Neural cell (in vitro differentiated cells): ENCODE measurements around the gene GAGE12D. TPM values are rescaled to one million over a fixed set of nuclear protein-coding genes. Genes with fewer than 3 reads are reported as not detected.
"Not testable (repeated sequence)": the region's sequence is repeated elsewhere in the genome, so short reads cannot be mapped to it uniquely, and the experiment has no call there.

ENCODE experiments used
- H2AFZ ChIP-seq: fragments of 200-600, 300-800 bp; sonication (generic), shearing (Covaris generic); 2 replicates; pipeline ENCODE4 v1.6.0; 2014; ENCODE audit warnings: low read depth, mild to moderate bottlenecking, antibody characterized with exemption, low read length, moderate library complexity
- H3F3A ChIP-seq: fragments of 200-600 bp; shearing (Covaris generic); 2 replicates; pipeline ENCODE4 v1.6.1; 2016; ENCODE audit warnings: mild to moderate bottlenecking, moderate library complexity, mixed read lengths, antibody characterized with exemption, low read length; ENCODE audit not compliant: insufficient read depth, poor library complexity, severe bottlenecking
- H3K27ac ChIP-seq: fragments of 200-600, 300-800 bp; sonication (generic), shearing (Covaris generic); 2 replicates; pipeline ENCODE4 v1.5.1; 2014; ENCODE audit warnings: mild to moderate bottlenecking, low read length, moderate library complexity
- H3K27me3 ChIP-seq: fragments of 300-800, 200-600 bp; sonication (generic), shearing (Covaris generic); 2 replicates; pipeline ENCODE4 v1.6.0; 2014; ENCODE audit warnings: mild to moderate bottlenecking, low read depth, low read length, moderate library complexity; ENCODE audit not compliant: insufficient read depth
- H3K36me3 ChIP-seq: fragments of 300-800, 200-600 bp; sonication (generic), shearing (Covaris generic); 2 replicates; pipeline ENCODE4 v1.5.1; 2014; ENCODE audit warnings: mild to moderate bottlenecking, antibody characterized with exemption, low read length, moderate library complexity; ENCODE audit not compliant: insufficient read depth
- H3K4me2 ChIP-seq: fragments of 300-800, 200-600 bp; sonication (generic), shearing (Covaris generic); 2 replicates; pipeline ENCODE4 v1.6.0; 2014; ENCODE audit warnings: mild to moderate bottlenecking, low read length
- H3K4me3 ChIP-seq: fragments of 300-800, 200-600 bp; sonication (generic), shearing (Covaris generic); 2 replicates; pipeline ENCODE4 v1.5.1; 2014; ENCODE audit warnings: mild to moderate bottlenecking, low read length, moderate library complexity
- H3K79me2 ChIP-seq: fragments of 200-600 bp; shearing (Covaris generic); replicated peaks from 2 replicates; pipeline ENCODE4 v1.6.0; 2014; ENCODE audit warnings: mild to moderate bottlenecking, low read length, moderate library complexity; ENCODE audit not compliant: insufficient read depth
- H3K9ac ChIP-seq: fragments of 300-800, 200-600 bp; sonication (generic), shearing (Covaris generic); 2 replicates; pipeline ENCODE4 v1.6.1; 2016; ENCODE audit warnings: mild to moderate bottlenecking, low read length, mixed read lengths
- H3K9me2 ChIP-seq: fragments of 200-600 bp; shearing (Covaris generic); 2 replicates; pipeline ENCODE4 v1.6.1; 2016; ENCODE audit warnings: mild to moderate bottlenecking, low read length, mixed read lengths; ENCODE audit not compliant: insufficient read depth
- H3K9me3 ChIP-seq: fragments of 200-600, 300-800 bp; sonication (generic), shearing (Covaris generic); 2 replicates; pipeline ENCODE4 v1.6.1; 2016; ENCODE audit warnings: mild to moderate bottlenecking, mixed run types, low read length, moderate library complexity, mixed read lengths
- H4K20me1 ChIP-seq: fragments of 200-600 bp; shearing (Covaris generic); 2 replicates; pipeline ENCODE4 v1.6.1; 2016; ENCODE audit warnings: mild to moderate bottlenecking, mixed run types; ENCODE audit not compliant: insufficient read depth
- polyA minus RNA-seq: library from RNA; depleted of rRNA, polyadenylated mRNA; stranded (reverse); fragments of >200 nt; gene quantifications from 2 replicates; pipeline ENCODE4 v1.2.3, GENCODE V29; 2014
- polyA plus RNA-seq: library from polyadenylated mRNA; depleted of rRNA; stranded (reverse); fragments of >200 nt; gene quantifications from 2 replicates; pipeline ENCODE4 v1.2.3, GENCODE V29; 2014

The GAGE12D gene
- polyA plus RNA-seq (not detected in 2 replicates), polyA minus RNA-seq (not detected in 2 replicates)

GRCh38 chrX:49541433-49541832, at the start of gene GAGE12D:
GAGE12D (plus strand) TSS chrX:49541733; CDS start chrX:49542888, 1,155 bp downstream.
- H3K9me2 ChIP-seq, H3K79me2 ChIP-seq, H2AFZ ChIP-seq, H3K4me2 ChIP-seq, H3K36me3 ChIP-seq, H3K27ac ChIP-seq, H3K4me3 ChIP-seq, H3F3A ChIP-seq, H4K20me1 ChIP-seq, H3K9ac ChIP-seq, H3K27me3 ChIP-seq, H3K9me3 ChIP-seq: not testable (repeated sequence)

- H3K9me3 ChIP-seq, H3K79me2 ChIP-seq, H3K9me2 ChIP-seq, H3F3A ChIP-seq, H3K27ac ChIP-seq, H3K4me2 ChIP-seq, H3K9ac ChIP-seq, H3K36me3 ChIP-seq, H2AFZ ChIP-seq, H3K4me3 ChIP-seq, H4K20me1 ChIP-seq, H3K27me3 ChIP-seq: not testable (repeated sequence)
Observed at GRCh38 chrX:49531877-49532276, 9.7 kb upstream of the GAGE12D start, which contains the start of gene GAGE12C. GAGE12C (plus strand) TSS chrX:49532177; CDS start chrX:49533332, 1,155 bp downstream.

GRCh38 chrX:49550989-49551388, 9.5 kb downstream of the GAGE12D start, which contains the start of gene GAGE12E:
GAGE12E (plus strand) TSS chrX:49551289; CDS start chrX:49552444, 1,155 bp downstream.
- not testable (repeated sequence) for H3K9me2 ChIP-seq, H3K27me3 ChIP-seq, H3K4me3 ChIP-seq, H3F3A ChIP-seq, H3K79me2 ChIP-seq, H4K20me1 ChIP-seq, H2AFZ ChIP-seq, H3K27ac ChIP-seq, H3K36me3 ChIP-seq, H3K9me3 ChIP-seq, H3K4me2 ChIP-seq, H3K9ac ChIP-seq

- not testable (repeated sequence) for H3K79me2 ChIP-seq
Observed at GRCh38 chrX:49560542-49560941, 19.0 kb downstream of the GAGE12D start, which contains the start of gene GAGE12F. GAGE12F (plus strand) TSS chrX:49560842; CDS start chrX:49561997, 1,155 bp downstream.

GRCh38 chrX:49568728-49569127, 27.2 kb downstream of the GAGE12D start:
- H3K36me3 ChIP-seq, H3K4me2 ChIP-seq, H4K20me1 ChIP-seq, H3K79me2 ChIP-seq, H3K4me3 ChIP-seq, H3K9me3 ChIP-seq, H3K9me2 ChIP-seq, H3F3A ChIP-seq, H2AFZ ChIP-seq, H3K9ac ChIP-seq, H3K27ac ChIP-seq, H3K27me3 ChIP-seq: not testable (repeated sequence)

More at GRCh38 chrX:49560542-49560941, 19.0 kb downstream of the GAGE12D start, which contains the start of gene GAGE12F:
- not testable (repeated sequence) for H3F3A ChIP-seq, H3K9ac ChIP-seq, H2AFZ ChIP-seq, H3K9me2 ChIP-seq, H4K20me1 ChIP-seq, H3K4me3 ChIP-seq, H3K27ac ChIP-seq, H3K27me3 ChIP-seq, H3K4me2 ChIP-seq, H3K9me3 ChIP-seq, H3K36me3 ChIP-seq

GRCh38 chrX:49569152-49569551, 27.6 kb downstream of the GAGE12D start:
- H3F3A ChIP-seq, H3K27me3 ChIP-seq, H3K9ac ChIP-seq, H3K36me3 ChIP-seq, H4K20me1 ChIP-seq, H3K9me3 ChIP-seq, H2AFZ ChIP-seq, H3K4me3 ChIP-seq, H3K27ac ChIP-seq, H3K9me2 ChIP-seq, H3K4me2 ChIP-seq, H3K79me2 ChIP-seq: not testable (repeated sequence)

- H3K27ac ChIP-seq, H3K9me2 ChIP-seq, H3K4me2 ChIP-seq, H3K9ac ChIP-seq, H3K27me3 ChIP-seq, H2AFZ ChIP-seq, H3K9me3 ChIP-seq, H3K36me3 ChIP-seq, H4K20me1 ChIP-seq, H3F3A ChIP-seq, H3K4me3 ChIP-seq, H3K79me2 ChIP-seq: not testable (repeated sequence)
Observed at GRCh38 chrX:49570100-49570499, 28.6 kb downstream of the GAGE12D start, which contains the start of gene GAGE12G. GAGE12G (plus strand) TSS chrX:49570400; CDS start chrX:49571555, 1,155 bp downstream.

- H3K27me3 ChIP-seq, H3K36me3 ChIP-seq, H3F3A ChIP-seq, H3K4me3 ChIP-seq, H3K9ac ChIP-seq, H3K9me2 ChIP-seq, H3K4me2 ChIP-seq, H2AFZ ChIP-seq, H3K79me2 ChIP-seq, H3K27ac ChIP-seq, H4K20me1 ChIP-seq, H3K9me3 ChIP-seq: not testable (repeated sequence)
Observed at GRCh38 chrX:49579649-49580048, 38.1 kb downstream of the GAGE12D start, which contains the start of gene GAGE12H. GAGE12H (plus strand) TSS chrX:49579949; CDS start chrX:49581104, 1,155 bp downstream.
